H1 (cell line): ENCODE results near the gene RNF220. TPM values are rescaled to one million over a fixed set of nuclear protein-coding genes. Genes with fewer than 3 reads are reported as not detected.

ENCODE experiments used
- CTCF ChIA-PET: fragments of 300-600 bp; sonication (Branson Sonifier 250); formaldehyde crosslinking; loops from one replicate; lab custom pipeline; 2021; ENCODE audit not compliant: partially characterized antibody; lab: Charles Lee
- POLR2A ChIA-PET: fragments of 300-600 bp; sonication (Branson Sonifier 250); formaldehyde crosslinking; loops from one replicate; lab custom pipeline; 2021; ENCODE audit warnings: inconsistent platforms; ENCODE audit not compliant: partially characterized antibody; lab: Charles Lee
- DNase-seq, 2 experiments: peaks; one replicate each; pipeline versions ENCODE4 v3.0.0 to v3.0.0-alpha.2; 2010 to 2022; ENCODE audit warnings: low spot score in 2 of 2, low read depth in 1 of 2, mixed read lengths in 1 of 2
- FAIRE-seq: peaks from 2 replicates; lab custom pipeline; 2011; peaks lifted over from hg19 to GRCh38; lab: Jason Lieb, UNC
- H2AFZ ChIP-seq: 2 replicates; pipeline ENCODE4 v1.8.1; 2012; ENCODE audit warnings: low read length, inconsistent platforms
- H2AK5ac ChIP-seq: 2 replicates; pipeline ENCODE4 v1.6.1; 2013; ENCODE audit warnings: low read depth, low read length
- H2BK120ac ChIP-seq: replicated peaks from 2 replicates; pipeline ENCODE3; 2013; ENCODE audit warnings: low read depth, low read length, inconsistent platforms
- H2BK12ac ChIP-seq: 2 replicates; pipeline ENCODE4 v1.6.1; 2013; ENCODE audit warnings: low read depth, low read length
- H2BK15ac ChIP-seq: 2 replicates; pipeline ENCODE4 v1.6.1; 2013; ENCODE audit warnings: low read length
- H2BK20ac ChIP-seq: 2 replicates; pipeline ENCODE4 v1.6.1; 2013; ENCODE audit warnings: low read length
- H2BK5ac ChIP-seq: 2 replicates; pipeline ENCODE4 v1.6.1; 2013; ENCODE audit warnings: low read depth, low read length
- H3K14ac ChIP-seq: 2 replicates; pipeline ENCODE4 v1.6.1; 2013; ENCODE audit warnings: inconsistent platforms; ENCODE audit not compliant: insufficient read length
- H3K18ac ChIP-seq: 2 replicates; pipeline ENCODE4 v1.6.1; 2013; ENCODE audit warnings: low read length; ENCODE audit errors: extremely low read depth
- H3K23ac ChIP-seq: 2 replicates; pipeline ENCODE4 v1.6.1; 2013; ENCODE audit warnings: inconsistent platforms; ENCODE audit not compliant: insufficient read length
- H3K23me2 ChIP-seq: 2 replicates; pipeline ENCODE4 v1.6.1; 2013; ENCODE audit warnings: low read depth, low read length
- H3K27ac ChIP-seq: 2 replicates; pipeline ENCODE4 v1.6.1; 2011; ENCODE audit warnings: low read depth, low read length, inconsistent platforms
- H3K27me3 ChIP-seq, 4 experiments: replicated peaks in 1 of 4; 1 replicate in 1 of 4; 2 replicates in 3 of 4; pipeline versions ENCODE4 v1.6.1 to v1.8.1; 2011 to 2013; ENCODE audit warnings: low read length in 3 of 4, mild to moderate bottlenecking in 3 of 4, inconsistent platforms in 2 of 4, mixed read lengths in 2 of 4, moderate library complexity in 1 of 4; ENCODE audit not compliant: control insufficient read depth in 3 of 4, insufficient read depth in 3 of 4; ENCODE audit errors: extremely low read depth in 1 of 4
- H3K36me3 ChIP-seq, 4 experiments: 2 replicates each; pipeline versions ENCODE4 v1.6.1 to v1.8.1; 2011 to 2013; ENCODE audit warnings: mild to moderate bottlenecking in 4 of 4, low read length in 3 of 4, moderate library complexity in 2 of 4, control low read depth in 1 of 4, inconsistent platforms in 1 of 4; ENCODE audit not compliant: insufficient read depth in 4 of 4, control insufficient read depth in 2 of 4
- H3K4ac ChIP-seq: replicated peaks from 2 replicates; pipeline ENCODE3; 2013; ENCODE audit warnings: low read length, low read depth, mixed read lengths, inconsistent platforms; ENCODE audit not compliant: insufficient read length
- H3K4me1 ChIP-seq, 4 experiments: replicated peaks in 1 of 4; 1 replicate in 1 of 4; 2 replicates in 3 of 4; pipeline versions ENCODE4 v1.6.1 to v1.8.1; 2011 to 2013; ENCODE audit warnings: low read length in 3 of 4, inconsistent platforms in 2 of 4, mixed read lengths in 1 of 4; ENCODE audit not compliant: insufficient read depth in 4 of 4, control insufficient read depth in 3 of 4
- H3K4me2 ChIP-seq, 2 experiments: 2 replicates each; pipeline versions ENCODE4 v1.6.1 to v1.8.1; 2011 to 2013; ENCODE audit warnings: low read depth in 2 of 2, low read length in 2 of 2, control low read depth in 1 of 2, inconsistent platforms in 1 of 2, mild to moderate bottlenecking in 1 of 2; ENCODE audit not compliant: insufficient read depth in 1 of 2
- H3K4me3 ChIP-seq, 4 experiments: fragments of 200-600, 300-600 bp in 1 of 4; sonication (generic), shearing (Covaris generic), sonication (Bioruptor Twin) in 1 of 4; 2 replicates each; pipeline versions ENCODE4 v1.5.1 to v1.8.1; 2011 to 2016; ENCODE audit warnings: low read length in 4 of 4, low read depth in 3 of 4, control low read depth in 2 of 4, inconsistent platforms in 2 of 4, mild to moderate bottlenecking in 2 of 4, mixed read lengths in 1 of 4, moderate library complexity in 1 of 4; ENCODE audit not compliant: insufficient read depth in 2 of 4; ENCODE audit errors: extremely low read depth in 1 of 4
- H3K56ac ChIP-seq: replicated peaks from 2 replicates; pipeline ENCODE3; 2013; ENCODE audit warnings: low read depth, mild to moderate bottlenecking, mixed read lengths, low read length, inconsistent platforms; ENCODE audit not compliant: insufficient read length
- H3K79me1 ChIP-seq: 2 replicates; pipeline ENCODE4 v1.6.1; 2013; ENCODE audit warnings: low read depth, low read length, control low read depth
- H3K79me2 ChIP-seq, 2 experiments: 2 replicates each; pipeline versions ENCODE4 v1.6.1 to v1.8.1; 2012 to 2013; ENCODE audit warnings: low read length in 2 of 2, mild to moderate bottlenecking in 2 of 2, inconsistent platforms in 1 of 2; ENCODE audit not compliant: insufficient read depth in 2 of 2, control insufficient read depth in 1 of 2
- H3K9ac ChIP-seq, 4 experiments: replicated peaks in 1 of 4; 1 replicate in 1 of 4; 2 replicates in 3 of 4; pipeline versions ENCODE4 v1.6.1 to v1.8.1; 2011 to 2013; ENCODE audit warnings: low read depth in 3 of 4, low read length in 3 of 4, control low read depth in 2 of 4, mild to moderate bottlenecking in 2 of 4, moderate library complexity in 2 of 4, inconsistent platforms in 1 of 4; ENCODE audit errors: extremely low read depth in 1 of 4
- H3K9me3 ChIP-seq, 2 experiments: 2 replicates each; pipeline versions ENCODE4 v1.6.1 to v1.8.1; 2012 to 2013; ENCODE audit warnings: mild to moderate bottlenecking in 2 of 2, moderate library complexity in 2 of 2, control low read depth in 1 of 2, inconsistent platforms in 1 of 2, low read depth in 1 of 2, low read length in 1 of 2, mixed read lengths in 1 of 2; ENCODE audit not compliant: insufficient read depth in 2 of 2
- H4K20me1 ChIP-seq, 2 experiments: replicated peaks in 1 of 2; 2 replicates each; pipeline versions ENCODE3 to v1.8.1; 2011 to 2013; ENCODE audit warnings: inconsistent platforms in 2 of 2, low read length in 2 of 2, mild to moderate bottlenecking in 1 of 2; ENCODE audit not compliant: insufficient read depth in 2 of 2, control insufficient read depth in 1 of 2
- H4K5ac ChIP-seq: 2 replicates; pipeline ENCODE4 v1.6.1; 2013; ENCODE audit warnings: low read length, low read depth, mixed read lengths, inconsistent platforms; ENCODE audit not compliant: insufficient read length
- H4K8ac ChIP-seq: 2 replicates; pipeline ENCODE4 v1.8.0; 2013; ENCODE audit warnings: mild to moderate bottlenecking, moderate library complexity, low read length, inconsistent platforms; ENCODE audit not compliant: insufficient read depth; ENCODE audit errors: extremely low read depth
- H4K91ac ChIP-seq: replicated peaks from 2 replicates; pipeline ENCODE3; 2013; ENCODE audit warnings: low read length, mixed read lengths, inconsistent platforms; ENCODE audit not compliant: insufficient read length
- BACH1 ChIP-seq: IDR thresholded peaks from 2 replicates; pipeline ENCODE4 v1.6.1; 2012; ENCODE audit warnings: low read length, improper control_type of control experiment
- BRCA1 ChIP-seq: IDR thresholded peaks from 2 replicates; pipeline ENCODE4 v1.6.1; 2012; ENCODE audit warnings: low read depth, low read length, improper control_type of control experiment
- CBX5 ChIP-seq: fragments of 300-800, 300-1000 bp; sonication (generic); IDR thresholded peaks from 2 replicates; pipeline ENCODE4 v1.7.1; 2016; ENCODE audit warnings: antibody characterized with exemption, low read length, low read depth
- CEBPB ChIP-seq: IDR thresholded peaks from 2 replicates; pipeline ENCODE4 v1.6.1; 2012; ENCODE audit warnings: low read depth, low read length
- KDM1A ChIP-seq: fragments of 200-600, 300-600 bp; sonication (generic); IDR thresholded peaks from 2 replicates; pipeline ENCODE4 v1.7.1; 2016; ENCODE audit warnings: mild to moderate bottlenecking, low read length, borderline replicate concordance
- SRF ChIP-seq: IDR thresholded peaks from 2 replicates; pipeline ENCODE4 v1.6.1; 2011; ENCODE audit warnings: mild to moderate bottlenecking, low read depth, low read length, moderate library complexity
- WGBS, 2 experiments: shearing (Covaris generic) in 1 of 2; methylation state at CpG; one replicate each; pipeline versions ENCODE4 v1.1.6 to v1.1.7; 2013 to 2015; ENCODE audit warnings: low lambda C conversion rate in 2 of 2, mixed read lengths in 2 of 2, inconsistent platforms in 1 of 2, low coverage in 1 of 2, missing lambda C conversion rate in 1 of 2; ENCODE audit not compliant: insufficient replicate concordance in 2 of 2, insufficient coverage in 1 of 2, insufficient read length in 1 of 2; ENCODE audit errors: extremely low coverage in 1 of 2, missing lambda C conversion rate in 1 of 2; 5-methylcytosine and 5-hydroxymethylcytosine counted together
- polyA plus RNA-seq, 7 experiments: library from polyadenylated mRNA; depleted of rRNA in 3 of 7; stranded (reverse) in 5 of 7; unstranded in 2 of 7; fragments of >200 nt in 5 of 7; fragments of 200-250 nt in 2 of 7; gene quantifications; 1 replicate in 5 of 7; 2 replicates in 1 of 7; 4 replicates in 1 of 7; pipeline versions ENCODE4 v1.2.1 to v1.2.3, GENCODE V29; 2011 to 2013; ENCODE audit warnings: missing spikeins in 2 of 7, mixed read lengths in 2 of 7
- total RNA-seq: library from RNA; stranded (reverse); fragmentation: NEBNext Ultra II Directional; extraction: Animal tissue kit (Norgen Biotek cat#: 25700); gene quantifications from 2 replicates; pipeline ENCODE4 v1.2.1, GENCODE V29; 2021
- TF ChIP-seq, protein P1 (sequence below): IDR thresholded peaks from 2 replicates; pipeline ENCODE4 v1.6.1; 2011; ENCODE audit warnings: low read length, improper control_type of control experiment

RNF220 gene
- total and polyA plus RNA-seq, 2 of the 8 experiments (the other 6 are each of a cell fraction or from before 2014, with no cell fraction given), result 123 to 160 TPM

DNA sequence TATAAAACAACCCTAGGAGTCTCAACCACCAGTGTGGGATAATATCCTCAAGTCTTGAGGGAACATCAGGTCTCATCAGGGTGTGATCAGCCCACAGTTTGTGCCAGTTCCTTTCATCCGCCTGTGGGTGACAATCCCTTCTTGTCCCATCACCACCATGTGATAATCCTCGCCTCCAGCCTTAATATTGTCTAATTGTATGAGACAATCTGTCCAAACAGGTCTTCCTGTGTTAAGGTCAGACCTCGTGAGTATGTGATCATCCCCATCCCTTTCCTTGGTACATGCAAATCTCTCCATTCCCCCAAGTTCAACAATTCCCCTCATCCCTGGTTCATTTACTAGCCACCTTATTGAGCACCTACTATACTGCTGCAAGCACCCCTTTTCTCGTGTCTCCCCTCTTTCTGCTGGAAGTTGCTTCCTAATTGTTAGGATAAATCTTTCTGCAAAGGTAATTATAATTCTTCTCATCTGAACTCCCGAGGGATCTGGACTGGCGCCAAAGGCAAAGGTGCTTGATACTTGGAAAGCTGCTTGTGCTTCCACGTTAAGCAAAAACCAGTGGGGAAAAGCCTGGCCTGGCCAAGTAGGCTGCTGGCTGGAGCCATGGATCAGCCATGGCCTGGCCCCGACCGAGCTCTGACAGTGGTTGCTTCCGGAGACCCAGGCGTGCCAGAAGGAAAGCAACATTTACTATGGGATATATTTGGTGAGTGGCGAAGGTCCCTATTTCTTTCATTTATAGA, 92.5 kb downstream of the RNF220 start:
- Histone ChIP-seq H2BK120ac (no peak overlapping the region), H3K56ac (no peak overlapping the region), H3K4me3 (no peak overlapping the region), H2BK5ac (no peak overlapping the region), H4K5ac (no peak overlapping the region), H3K27me3 (no peaks in the 10 kb centered on the region; a peak in 2 of 7 replicates), H4K20me1 (no peaks in the 10 kb centered on the region), H2AFZ (no peak overlapping the region), H4K8ac (no peak overlapping the region), H3K14ac (no peak overlapping the region), H3K23ac (no peak overlapping the region), H2BK15ac (no peak overlapping the region), H2BK20ac (no peak overlapping the region), H3K4ac (no peak overlapping the region), H4K91ac (no peak overlapping the region), H3K4me2 (no peak overlapping the region), H3K79me2 (no peaks in the 10 kb centered on the region; a peak in 1 of 4 replicates), H3K27ac (no peak overlapping the region), H3K9me3 (no peaks in the 10 kb centered on the region), H3K4me1 (peaks cover 8 to 23% (median 15%) of the 10 kb centered on the region in 4 experiments), H3K18ac (no peak overlapping the region), H3K36me3 (no peaks in the 10 kb centered on the region), H3K9ac (no peak overlapping the region), H3K79me1 (no peaks in the 10 kb centered on the region), H2AK5ac (no peak overlapping the region), H2BK12ac (no peak overlapping the region), H3K23me2 (peaks cover 12% of the 10 kb centered on the region)
- no peak for DNase-seq
- POLR2A ChIA-PET, result interaction anchor here (0.6 kb wide), 1 partner anchor 146 kb away, joined by 4 read pairs; no protein-coding TSS in a partner anchor
- no peak for FAIRE-seq
- 90% methylated on average over 12 of the region's 12 CpGs; no CpG with 5 or more reads in 1 of the 2 experiments for WGBS, 2 experiments
- CTCF ChIA-PET, result interaction anchor here (1.6 kb wide), 1 partner anchor 8 kb away, joined by 4 read pairs; no protein-coding TSS in a partner anchor
- TF ChIP-seq SRF (no peak), KDM1A (no peak), CBX5 (no peak), BRCA1 (no peak), CEBPB (no peak), BACH1 (no peak)
- TF ChIP-seq, protein P1, sequence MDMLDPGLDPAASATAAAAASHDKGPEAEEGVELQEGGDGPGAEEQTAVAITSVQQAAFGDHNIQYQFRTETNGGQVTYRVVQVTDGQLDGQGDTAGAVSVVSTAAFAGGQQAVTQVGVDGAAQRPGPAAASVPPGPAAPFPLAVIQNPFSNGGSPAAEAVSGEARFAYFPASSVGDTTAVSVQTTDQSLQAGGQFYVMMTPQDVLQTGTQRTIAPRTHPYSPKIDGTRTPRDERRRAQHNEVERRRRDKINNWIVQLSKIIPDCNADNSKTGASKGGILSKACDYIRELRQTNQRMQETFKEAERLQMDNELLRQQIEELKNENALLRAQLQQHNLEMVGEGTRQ, result no peak
